Breast epithelium (tissue), 4 donors: Measurements from ENCODE around the gene SAFB. TPM values are rescaled to one million over a fixed set of nuclear protein-coding genes. Genes with fewer than 3 reads are reported as not detected.

ENCODE experiments used
- DNase-seq, 2 donors: peaks; one replicate each; pipeline ENCODE4 v3.0.0-alpha.2; 2019; ENCODE audit warnings: low spot score in 2 of 2
- H3K27ac ChIP-seq, 2 donors: fragments of 200-600 bp; sonication (generic) in 1 of 2; one replicate each; pipeline ENCODE4 v1.5.1; 2016 to 2019; ENCODE audit warnings: mild to moderate bottlenecking in 1 of 2
- H3K27me3 ChIP-seq, 2 donors: fragments of 200-600 bp; sonication (generic) in 1 of 2; one replicate each; pipeline versions ENCODE4 v1.5.1 to v1.6.0; 2017 to 2019; ENCODE audit warnings: control low read depth in 1 of 2, mild to moderate bottlenecking in 1 of 2
- H3K36me3 ChIP-seq: fragments of 200-600 bp; one replicate; pipeline ENCODE4 v1.5.1; 2019
- H3K4me1 ChIP-seq, 2 donors: fragments of 200-600 bp; sonication (generic); one replicate each; pipeline ENCODE4 v1.5.1; 2016 to 2019; ENCODE audit warnings: control low read depth in 1 of 2
- H3K4me3 ChIP-seq, 3 donors: fragments of 200-600 bp; sonication (generic); 1 replicate in 2 of 3; 2 replicates in 1 of 3; pipeline ENCODE4 v1.5.1; 2016 to 2019; ENCODE audit warnings: mild to moderate bottlenecking in 3 of 3, moderate library complexity in 2 of 3
- H3K9me3 ChIP-seq, 2 donors: fragments of 200-600 bp; sonication (generic) in 1 of 2; one replicate each; pipeline ENCODE4 v1.5.1; 2016 to 2019; ENCODE audit warnings: control low read depth in 1 of 2
- POLR2A ChIP-seq: fragments of 450-650 bp; IDR thresholded peaks from one replicate; pipeline ENCODE4 v1.6.1; 2016; ENCODE audit warnings: antibody characterized with exemption, mild to moderate bottlenecking, moderate library complexity
- POLR2AphosphoS5 ChIP-seq, 3 donors: sonication (generic); formaldehyde crosslinking; IDR thresholded peaks; one replicate each; pipeline ENCODE4 v1.6.1; 2017; ENCODE audit warnings: antibody characterized with exemption in 3 of 3
- intact Hi-C: fragments of 100-400 bp; cut with DNase I; formaldehyde crosslinking; loops from one replicate; pipeline ENCODE4 v1.15.1; 2023; ENCODE audit warnings: low total_unique reads
- total RNA-seq, 3 donors: library from RNA; depleted of rRNA; stranded (reverse); fragments of >200 nt; gene quantifications; one replicate each; pipeline ENCODE4 v1.1.0, GENCODE V29; 2016
- TF ChIP-seq, protein P1 (sequence below), 3 donors: fragments of 450-650 bp; IDR thresholded peaks; one replicate each; pipeline ENCODE4 v1.5.1; 2016 to 2017; ENCODE audit warnings: antibody characterized with exemption in 3 of 3, mild to moderate bottlenecking in 3 of 3, moderate library complexity in 3 of 3

The SAFB gene
- total RNA-seq, 3 donors from 2014 or later: 64.2 to 112 (median 111) TPM

DNA sequence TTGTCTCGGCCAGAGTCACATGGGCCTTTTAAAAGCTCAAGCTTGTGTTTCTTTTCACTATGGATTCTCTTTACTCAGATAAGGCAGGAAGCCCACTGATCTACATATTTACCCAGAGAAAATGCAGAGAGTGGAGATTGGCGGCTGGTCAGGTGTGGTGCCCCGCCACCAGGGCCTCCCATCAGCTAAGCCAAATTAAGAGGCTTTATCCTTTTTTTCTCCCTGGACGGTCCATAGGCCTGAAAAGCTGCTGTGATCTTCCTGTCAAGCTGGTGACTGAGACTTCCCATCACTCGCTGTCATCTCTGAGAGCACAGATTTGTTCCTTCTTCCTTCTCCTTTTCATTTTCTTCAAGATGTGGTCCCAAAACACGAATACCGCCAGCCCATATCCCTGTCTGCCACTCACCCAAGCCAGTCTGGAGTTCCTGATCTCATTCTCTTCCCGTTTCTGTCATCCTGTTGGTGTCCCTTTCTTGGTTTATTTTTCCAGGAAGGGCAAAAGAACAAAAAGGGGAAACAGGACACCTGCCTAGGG lies 1.9 kb downstream of the SAFB start:
- intact Hi-C loops: no loop called here
- no peaks in the 10 kb centered on the region for H3K36me3 ChIP-seq

DNA sequence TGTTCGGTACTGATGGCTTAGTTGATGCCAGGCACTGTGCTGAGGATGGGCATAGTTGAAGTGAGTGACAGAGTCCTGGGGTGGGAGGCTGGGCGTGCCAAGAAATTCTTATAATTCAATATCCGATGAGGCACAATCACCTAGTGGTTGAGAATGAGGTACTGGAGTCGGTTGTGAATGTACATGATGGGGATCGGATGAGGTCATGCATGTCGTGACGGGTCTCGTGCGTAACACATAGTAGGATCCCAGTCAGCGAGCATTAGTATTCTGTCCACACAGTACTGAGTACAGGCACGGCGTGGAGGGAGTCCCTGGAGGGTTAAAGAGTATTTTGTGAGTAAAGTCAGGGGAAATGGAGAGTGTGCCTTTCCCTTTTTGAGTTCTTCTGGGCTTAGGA lies 2.8 kb downstream of the SAFB start:
- Histone ChIP-seq H3K27me3 (no peaks in the 10 kb centered on the region), H3K4me1 (peaks cover 0 to 29% of the 10 kb centered on the region in 2 donors), H3K4me3 (peak overlapping the region in 2 of 3 donors; percentile 88 to 99), H3K36me3 (no peaks in the 10 kb centered on the region), H3K27ac (peak overlapping the region in 1 of 2 donors; percentile 27), H3K9me3 (no peaks in the 10 kb centered on the region)
- intact Hi-C loops: no loop called here
- DNase-seq: no peak
- TF ChIP-seq POLR2AphosphoS5 (IDR thresholded peaks at IDR 0.05) (no peak), POLR2A (no peak)
- TF ChIP-seq, protein P1, sequence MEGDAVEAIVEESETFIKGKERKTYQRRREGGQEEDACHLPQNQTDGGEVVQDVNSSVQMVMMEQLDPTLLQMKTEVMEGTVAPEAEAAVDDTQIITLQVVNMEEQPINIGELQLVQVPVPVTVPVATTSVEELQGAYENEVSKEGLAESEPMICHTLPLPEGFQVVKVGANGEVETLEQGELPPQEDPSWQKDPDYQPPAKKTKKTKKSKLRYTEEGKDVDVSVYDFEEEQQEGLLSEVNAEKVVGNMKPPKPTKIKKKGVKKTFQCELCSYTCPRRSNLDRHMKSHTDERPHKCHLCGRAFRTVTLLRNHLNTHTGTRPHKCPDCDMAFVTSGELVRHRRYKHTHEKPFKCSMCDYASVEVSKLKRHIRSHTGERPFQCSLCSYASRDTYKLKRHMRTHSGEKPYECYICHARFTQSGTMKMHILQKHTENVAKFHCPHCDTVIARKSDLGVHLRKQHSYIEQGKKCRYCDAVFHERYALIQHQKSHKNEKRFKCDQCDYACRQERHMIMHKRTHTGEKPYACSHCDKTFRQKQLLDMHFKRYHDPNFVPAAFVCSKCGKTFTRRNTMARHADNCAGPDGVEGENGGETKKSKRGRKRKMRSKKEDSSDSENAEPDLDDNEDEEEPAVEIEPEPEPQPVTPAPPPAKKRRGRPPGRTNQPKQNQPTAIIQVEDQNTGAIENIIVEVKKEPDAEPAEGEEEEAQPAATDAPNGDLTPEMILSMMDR (IDR thresholded peaks at IDR 0.05): no peak

More for the DNA sequence above, 1.9 kb downstream of the SAFB start:
- H3K4me3 ChIP-seq: peak overlapping the region; percentile 88 to 99 (median 99)
- no peaks in the 10 kb centered on the region for H3K9me3 ChIP-seq
- no peak for DNase-seq
- no peaks in the 10 kb centered on the region for H3K27me3 ChIP-seq
- H3K27ac ChIP-seq: peak overlapping the region; percentile 35 to 98
- peaks cover 0 to 33% of the 10 kb centered on the region in 2 donors for H3K4me1 ChIP-seq
- TF ChIP-seq, protein P1 (IDR thresholded peaks at IDR 0.05): no peak
- no peak for TF ChIP-seq POLR2AphosphoS5 (IDR thresholded peaks at IDR 0.05)
- TF ChIP-seq POLR2A: no peak

DNA sequence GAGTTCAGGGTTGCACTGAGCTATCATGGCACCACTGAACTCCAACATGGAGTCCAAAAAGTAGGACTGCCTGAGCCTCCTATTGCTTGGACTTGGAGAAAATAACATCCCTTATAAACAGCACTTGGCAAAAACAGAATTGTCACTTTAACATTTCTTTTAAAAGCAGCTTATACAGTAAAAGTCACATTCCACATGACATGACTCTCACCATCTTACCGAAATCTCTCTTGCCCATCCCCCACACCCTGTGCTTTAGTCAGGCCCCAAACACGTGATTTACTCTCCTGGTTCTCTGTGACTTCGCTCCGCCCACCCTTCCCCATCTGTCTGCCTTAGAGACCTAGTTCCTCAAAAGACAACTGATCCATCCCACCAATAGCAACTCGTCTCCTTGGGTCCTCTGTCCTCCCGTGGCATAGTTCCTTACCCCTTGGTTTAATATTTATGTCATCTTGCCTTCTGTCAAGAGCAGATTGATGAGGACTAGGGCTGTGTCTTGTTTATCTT lies 4.6 kb downstream of the SAFB start:
- peak overlapping the region in 1 of 2 donors; percentile 33 for H3K27ac ChIP-seq
- peaks cover 0 to 31% of the 10 kb centered on the region in 2 donors for H3K4me1 ChIP-seq
- intact Hi-C loops: loop anchor here (1.0 kb wide), 1 partner anchor 24 kb away; no protein-coding TSS in a partner anchor
- H3K36me3 ChIP-seq: no peaks in the 10 kb centered on the region
- H3K27me3 ChIP-seq: no peaks in the 10 kb centered on the region
- no peak overlapping the region for H3K4me3 ChIP-seq
- peak in 1 of 2 donors; percentile 33 for DNase-seq
- H3K9me3 ChIP-seq: no peaks in the 10 kb centered on the region
- TF ChIP-seq, protein P1 (IDR thresholded peaks at IDR 0.05): no peak
- no peak for TF ChIP-seq POLR2AphosphoS5 (IDR thresholded peaks at IDR 0.05)
- no peak for TF ChIP-seq POLR2A

DNA sequence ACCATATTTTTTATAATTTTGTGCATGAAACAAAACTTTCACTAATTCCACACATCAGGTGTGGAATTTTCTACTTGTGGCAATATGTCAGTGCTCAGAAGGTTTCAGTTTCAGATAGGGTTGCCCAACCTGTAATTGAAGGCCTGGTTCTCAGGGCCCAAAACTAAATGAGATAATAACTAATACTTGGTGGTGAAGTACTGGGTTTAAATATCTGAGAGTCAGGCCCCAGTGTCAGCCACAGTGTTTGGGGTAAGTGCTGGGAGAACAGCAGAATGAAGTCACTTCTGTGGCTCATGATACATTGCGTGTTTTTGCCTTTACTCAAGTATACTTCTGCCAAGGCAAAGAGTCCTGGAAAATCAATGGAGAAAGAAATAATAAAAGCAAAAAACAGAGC lies 5.6 kb downstream of the SAFB start:
- no peak for TF ChIP-seq POLR2AphosphoS5 (IDR thresholded peaks at IDR 0.05)
- TF ChIP-seq POLR2A: no peak
- TF ChIP-seq, protein P1 (IDR thresholded peaks at IDR 0.05): no peak
- peaks cover 0 to 31% of the 10 kb centered on the region in 2 donors for H3K4me1 ChIP-seq
- no peak overlapping the region for H3K4me3 ChIP-seq
- intact Hi-C loops: no loop called here
- H3K27ac ChIP-seq: no peak overlapping the region
- H3K27me3 ChIP-seq: no peaks in the 10 kb centered on the region
- no peak for DNase-seq
- H3K9me3 ChIP-seq: no peaks in the 10 kb centered on the region
- H3K36me3 ChIP-seq: no peaks in the 10 kb centered on the region

DNA sequence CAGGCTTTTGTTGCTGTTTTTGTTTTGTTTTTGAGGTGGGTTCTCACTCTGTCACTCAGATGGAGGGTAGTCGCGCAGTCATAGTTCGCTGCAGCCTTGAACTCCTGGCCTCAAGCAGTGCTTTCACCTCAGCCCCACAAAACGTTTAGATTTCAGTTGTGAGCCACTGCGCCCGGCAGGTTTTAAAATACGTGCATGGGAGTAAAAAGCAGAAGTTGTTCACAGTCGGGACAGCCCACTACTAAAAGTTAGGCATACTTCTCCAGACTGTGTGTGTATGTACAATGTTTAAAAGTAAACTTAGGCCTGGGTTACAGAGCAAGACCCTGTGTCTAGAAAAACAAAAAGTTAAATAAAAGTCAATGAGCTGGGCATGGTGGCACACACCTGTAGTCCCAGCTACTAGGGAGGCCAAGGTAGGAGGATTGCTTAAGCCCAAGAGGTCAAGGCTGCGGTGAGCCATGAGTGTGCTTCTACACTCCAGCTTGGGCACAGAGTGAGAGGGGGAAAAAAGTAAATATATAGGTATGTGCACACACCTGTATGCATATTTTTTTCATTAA lies 6.1 kb downstream of the SAFB start:
- H3K36me3 ChIP-seq: no peaks in the 10 kb centered on the region

More for the DNA sequence above, 6.1 kb downstream of the SAFB start:
- intact Hi-C loops: no loop called here
- Histone ChIP-seq H3K4me3 (no peak overlapping the region), H3K27me3 (no peaks in the 10 kb centered on the region), H3K27ac (no peak overlapping the region), H3K4me1 (peaks cover 0 to 31% of the 10 kb centered on the region in 2 donors), H3K9me3 (no peaks in the 10 kb centered on the region)
- no peak for DNase-seq
- TF ChIP-seq POLR2AphosphoS5 (IDR thresholded peaks at IDR 0.05) (no peak), POLR2A (no peak)
- TF ChIP-seq, protein P1 (IDR thresholded peaks at IDR 0.05): no peak
